GM18870 (cell line): ENCODE results near the gene GSN.

Source experiments
- ATAC-seq: cut with Tn5 transposase; IDR thresholded peaks from one replicate; pipeline ENCODE4 v1.9.1; 2021; ENCODE audit warnings: moderate library complexity; ENCODE audit not compliant: unreplicated experiment

The GSN gene

DNA sequence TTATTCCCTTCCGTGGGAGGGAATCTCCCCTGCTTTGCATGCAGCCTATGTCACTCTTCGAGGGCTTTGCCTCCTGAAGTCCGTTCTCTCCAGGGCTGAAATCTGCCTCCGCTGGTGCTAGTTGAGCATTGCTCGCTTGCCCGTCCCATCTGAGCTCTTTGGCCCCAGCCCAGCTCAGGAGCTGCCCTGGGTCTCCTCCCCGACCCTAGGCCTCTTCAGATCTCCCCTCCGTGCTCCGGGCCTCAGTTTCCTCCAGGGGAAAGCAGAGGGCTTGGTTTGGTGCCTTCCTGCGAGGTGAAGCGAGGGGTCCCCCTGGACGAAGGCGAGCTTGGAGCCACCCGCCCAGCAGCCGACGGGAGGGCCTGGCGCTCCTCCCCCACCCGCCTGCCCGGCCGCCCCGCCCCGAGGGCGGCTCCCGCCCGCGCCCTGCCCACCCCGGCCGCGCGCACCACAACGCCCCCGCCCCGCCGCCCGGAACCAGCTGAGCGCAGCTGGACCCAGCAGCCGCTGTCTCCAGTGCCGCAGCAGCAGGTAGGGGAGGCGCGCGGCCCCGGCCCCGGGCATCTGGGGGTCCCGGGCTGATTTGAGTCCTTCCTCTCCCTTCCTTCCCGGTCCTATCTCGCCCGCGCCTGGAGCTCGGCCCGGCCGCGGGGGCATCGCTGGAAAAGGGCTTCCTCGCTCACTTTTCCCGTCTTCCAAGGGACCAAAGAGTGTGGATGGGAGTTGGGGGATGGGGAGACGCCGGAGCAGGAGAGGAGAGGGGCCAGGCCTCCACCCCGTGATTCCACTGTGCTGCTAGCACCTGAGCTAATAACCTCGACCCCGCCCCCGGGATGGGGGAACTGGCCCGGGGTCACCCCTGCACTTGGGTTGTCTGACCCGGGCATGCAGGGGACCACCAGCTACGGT lies at the start of gene GSN:
GSN (plus strand) TSS at position 474 of the 909 bp plus-strand sequence. CDS start 33,810 bp downstream, outside the sequence.
- no peak for ATAC-seq

DNA sequence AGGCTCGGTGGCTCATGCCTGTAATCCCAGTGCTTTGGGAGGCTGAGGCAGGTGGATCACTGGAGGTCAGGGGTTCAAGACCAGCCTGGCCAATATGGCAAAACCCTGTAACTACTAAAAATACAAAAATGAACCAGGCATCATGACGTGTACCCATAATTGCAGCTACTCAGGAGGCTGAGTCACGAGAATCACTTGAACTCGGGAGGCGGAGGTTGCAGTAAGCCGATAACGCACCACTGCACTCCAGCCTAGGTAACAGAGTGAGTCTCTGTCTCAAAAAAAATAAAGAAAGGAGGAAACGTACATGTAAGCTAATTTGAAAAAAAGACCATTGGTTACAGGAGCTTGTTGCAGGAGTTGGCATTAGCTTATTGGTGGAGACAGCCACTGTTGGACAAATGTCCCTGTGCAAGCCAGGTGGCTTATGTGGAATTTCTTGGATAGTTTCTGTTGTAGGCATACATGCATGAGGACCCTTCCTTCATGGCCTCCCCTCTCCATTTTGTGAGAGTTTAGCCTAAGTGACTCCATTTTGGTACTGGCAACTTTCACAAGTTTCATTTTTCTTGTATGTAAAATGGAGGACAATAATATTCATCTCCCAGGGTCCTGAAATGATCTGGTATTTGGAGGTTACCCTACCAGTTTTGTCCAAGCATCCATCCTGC lies 49.5 kb upstream of the GSN start:
- ATAC-seq, result no peak

DNA sequence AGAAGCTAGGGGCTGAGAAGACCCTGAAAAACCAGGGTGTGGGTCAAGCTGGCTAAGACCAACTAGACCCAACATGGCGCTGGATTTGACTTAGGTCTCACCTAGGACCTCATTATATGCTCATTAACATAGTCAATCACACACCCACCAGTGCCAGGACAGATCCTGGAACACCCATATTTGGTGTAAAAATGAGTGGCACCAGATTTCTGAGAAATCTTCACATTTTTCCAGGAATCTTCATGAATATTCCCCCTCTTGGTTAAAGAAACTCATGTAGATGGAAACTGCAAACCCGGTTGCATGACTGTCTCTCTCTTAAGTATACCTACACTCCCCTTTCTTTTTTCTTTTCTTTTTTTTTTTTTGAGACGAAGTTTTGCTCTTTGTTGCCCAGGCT lies 48.4 kb upstream of the GSN start:
- no peak for ATAC-seq

DNA sequence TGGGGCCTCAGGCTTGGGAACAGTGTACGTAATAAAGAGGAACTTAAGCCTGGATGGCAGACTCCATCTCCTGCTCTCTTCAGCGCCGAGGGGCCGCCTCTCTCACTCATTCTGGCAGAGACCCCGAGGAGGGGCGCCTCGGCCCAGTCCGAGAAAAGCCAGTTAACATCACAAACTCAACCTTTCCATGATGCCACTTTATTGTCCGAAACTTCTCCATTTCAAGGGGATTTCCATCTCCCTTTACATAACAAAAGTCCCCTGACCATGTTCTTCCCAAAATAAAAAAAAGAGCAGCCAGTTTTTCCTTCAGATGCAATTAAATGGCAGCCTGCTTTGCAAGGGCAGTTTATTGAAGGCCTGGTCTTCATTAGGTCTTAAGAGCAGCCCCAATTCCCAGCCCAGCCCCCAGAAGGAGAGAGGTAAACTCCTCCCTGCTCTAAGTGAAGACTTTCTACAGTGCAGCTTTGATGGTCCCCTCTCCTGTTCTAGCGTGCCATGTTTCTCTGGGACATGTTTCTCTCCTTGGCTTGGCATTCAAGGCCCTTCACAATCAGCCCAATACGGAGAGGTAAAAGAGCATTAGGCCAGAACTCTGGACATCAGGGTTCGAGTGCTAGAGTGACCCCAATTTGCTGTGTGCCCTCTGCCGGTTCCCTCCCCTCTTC lies 46.8 kb upstream of the GSN start:
- no peak for ATAC-seq

DNA sequence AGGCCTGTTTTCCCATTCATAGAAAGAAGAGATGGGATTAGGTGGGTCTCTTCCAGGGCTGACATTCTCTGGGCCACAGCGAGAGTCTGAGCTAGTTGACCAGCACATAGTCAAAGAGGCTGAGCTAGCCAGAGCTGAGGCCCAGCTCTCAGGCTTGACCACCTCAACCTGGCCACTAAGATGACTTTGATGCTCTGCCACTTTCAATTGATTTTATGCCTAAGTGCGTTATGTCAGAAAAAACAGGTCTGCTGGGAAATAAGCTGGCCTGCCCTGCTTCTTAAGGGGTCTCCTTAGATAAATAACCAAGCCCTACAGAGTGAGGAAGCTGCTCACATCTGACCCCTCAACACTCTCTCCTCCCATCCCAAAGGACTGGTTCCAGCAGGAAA lies 46.3 kb upstream of the GSN start:
- ATAC-seq, result no peak

DNA sequence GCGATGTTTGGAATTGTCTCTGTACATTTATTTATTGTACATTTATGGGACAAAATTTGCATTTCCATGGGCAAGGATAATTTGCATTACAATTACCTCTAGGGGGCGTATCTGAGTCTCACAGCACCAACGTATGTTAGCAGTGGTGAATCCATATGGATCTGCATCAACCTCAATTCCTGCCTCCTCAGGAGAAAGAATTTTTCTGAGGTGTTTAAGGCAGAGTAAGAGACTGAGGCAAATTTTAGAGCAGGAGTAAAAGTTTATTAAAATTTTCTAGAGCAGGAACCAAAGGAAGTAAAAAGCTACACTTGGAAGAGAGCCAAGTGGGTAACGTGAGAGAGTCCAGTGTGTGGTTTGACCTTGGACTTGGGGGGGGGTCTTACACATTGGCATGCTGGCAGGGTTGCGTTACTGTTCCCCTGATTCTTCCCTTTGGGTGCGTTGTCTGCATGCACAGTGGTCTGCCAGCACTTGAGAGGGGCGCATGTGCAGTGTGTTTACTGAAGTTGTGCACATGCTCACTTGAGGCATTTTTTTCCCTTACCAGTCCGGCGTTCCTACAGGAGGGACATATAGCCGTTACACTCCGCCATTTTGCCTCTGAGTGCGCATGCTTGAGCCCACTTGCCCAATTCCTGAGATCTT lies 45.3 kb upstream of the GSN start:
- no peak for ATAC-seq

DNA sequence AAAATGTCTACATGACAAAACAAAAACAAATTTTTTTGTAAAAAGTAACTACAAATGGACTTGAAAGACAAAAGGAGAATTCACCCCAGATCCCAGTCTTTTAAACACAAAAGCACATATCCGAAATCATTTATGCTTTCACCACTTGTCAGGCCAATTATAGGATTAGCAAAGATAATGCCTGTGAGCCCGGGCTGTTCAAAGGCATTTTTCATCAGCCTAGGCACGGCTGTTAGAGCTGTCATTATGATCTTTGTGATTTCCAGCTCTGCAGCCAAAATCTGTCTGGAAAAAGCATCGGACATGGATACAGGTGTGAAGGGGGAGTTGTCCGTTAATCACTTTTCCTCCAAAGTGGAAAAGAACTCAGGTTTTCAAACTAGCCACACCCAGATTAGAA lies 42.7 kb upstream of the GSN start:
- ATAC-seq, result no peak

DNA sequence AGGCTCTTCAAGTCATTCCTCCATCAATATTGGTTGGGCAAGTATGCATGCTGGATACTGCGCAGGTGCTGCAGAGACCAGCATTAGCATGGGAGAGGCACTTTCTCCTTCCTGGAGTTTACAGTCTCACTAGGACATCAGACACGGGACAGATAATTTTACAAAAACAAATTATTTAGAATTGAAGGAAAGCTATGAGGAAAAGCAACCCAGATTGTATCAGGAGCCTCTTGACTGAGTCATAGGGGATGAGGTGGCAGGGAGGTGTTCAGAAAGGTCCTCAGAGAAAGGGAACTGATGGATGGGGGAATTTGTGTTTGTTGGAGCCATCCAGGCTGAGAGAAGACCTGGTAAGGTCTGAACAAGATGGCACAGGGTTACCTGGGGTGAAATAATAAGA lies 41.8 kb upstream of the GSN start:
- ATAC-seq, result no peak

GRCh38 chr9:121227862-121228261 lies 40.1 kb upstream of the GSN start:
- ATAC-seq, result no peak

GRCh38 chr9:121230256-121230655 lies 37.7 kb upstream of the GSN start:
- ATAC-seq, result no peak

DNA sequence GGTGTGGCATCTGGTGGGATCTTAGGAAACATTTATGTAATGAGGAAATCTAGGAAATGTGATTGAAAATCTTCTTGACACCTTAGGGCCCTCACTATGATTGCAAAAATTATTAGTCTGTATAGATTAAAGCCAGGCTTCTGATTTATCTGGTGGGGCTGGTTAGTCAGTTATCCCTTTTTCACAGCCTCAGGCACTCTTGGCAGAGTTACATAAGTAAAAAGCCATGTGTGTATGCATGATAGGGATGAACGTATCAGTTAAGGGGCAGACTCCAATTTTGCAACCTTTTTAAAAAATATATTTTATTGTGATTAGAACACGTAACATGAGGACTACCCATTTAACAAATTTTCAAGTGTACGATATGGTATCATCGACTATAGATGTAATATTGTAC lies 35.7 kb upstream of the GSN start:
- ATAC-seq, result no peak

GRCh38 chr9:121233906-121234831 lies 33.8 kb upstream of the GSN start:
- no peak for ATAC-seq

DNA sequence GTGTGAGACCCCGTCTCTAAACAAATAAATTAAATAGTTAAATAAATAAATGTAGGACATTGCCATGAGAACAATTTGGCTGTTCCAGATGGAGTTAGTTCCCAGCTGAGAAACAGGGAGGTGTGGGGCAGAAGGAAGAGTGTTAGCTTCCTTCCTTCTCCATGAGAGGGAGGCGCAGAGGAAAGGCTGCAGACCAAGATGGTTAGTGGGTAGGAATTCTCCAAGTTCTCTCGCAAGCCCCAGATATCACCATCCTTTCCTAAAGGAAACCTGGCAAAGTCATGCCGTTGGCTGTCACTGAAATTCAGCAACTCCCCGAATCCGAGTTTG lies 33.2 kb upstream of the GSN start:
- no peak for ATAC-seq

- ATAC-seq, result no peak
Observed at GRCh38 chr9:121235512-121235911, 32.5 kb upstream of the GSN start.

DNA sequence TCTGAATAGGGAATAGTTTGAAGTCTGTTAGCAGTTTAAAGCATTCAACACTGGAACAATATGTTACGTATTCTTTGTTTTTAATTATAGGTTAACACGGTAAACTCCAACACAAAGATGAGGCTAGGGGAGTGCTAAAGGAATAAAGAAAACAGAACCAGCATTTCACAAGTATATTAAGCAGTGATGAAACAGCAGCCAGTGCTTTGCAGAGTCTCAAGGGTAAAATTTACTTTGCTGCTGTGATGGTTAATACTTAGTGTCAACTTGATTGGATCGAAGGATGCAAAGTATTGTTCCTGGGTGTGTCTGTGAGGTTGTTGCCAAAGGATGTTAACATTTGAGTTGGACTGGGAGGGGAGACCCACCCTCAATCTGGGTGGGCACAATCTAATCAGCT lies 30.0 kb upstream of the GSN start:
- no peak for ATAC-seq

DNA sequence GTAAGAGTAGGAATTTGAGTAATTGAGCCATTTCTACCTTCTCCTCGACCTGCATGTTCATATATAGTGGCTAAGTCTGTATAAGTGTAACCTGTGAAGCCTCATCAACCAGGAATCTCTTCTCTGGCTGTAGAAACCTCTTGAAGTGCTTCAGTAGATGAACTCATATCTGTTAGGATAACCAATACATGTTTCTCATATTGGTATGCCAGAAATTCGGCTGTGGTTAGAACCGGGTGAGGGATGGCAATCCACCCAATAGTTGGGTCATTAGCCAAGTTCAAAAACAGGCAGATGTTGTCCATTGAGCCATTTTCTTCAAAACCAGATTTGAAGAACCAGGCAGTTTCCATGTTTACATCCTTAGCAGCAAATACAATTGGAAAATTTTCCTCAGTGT lies 28.9 kb upstream of the GSN start:
- no peak for ATAC-seq

DNA sequence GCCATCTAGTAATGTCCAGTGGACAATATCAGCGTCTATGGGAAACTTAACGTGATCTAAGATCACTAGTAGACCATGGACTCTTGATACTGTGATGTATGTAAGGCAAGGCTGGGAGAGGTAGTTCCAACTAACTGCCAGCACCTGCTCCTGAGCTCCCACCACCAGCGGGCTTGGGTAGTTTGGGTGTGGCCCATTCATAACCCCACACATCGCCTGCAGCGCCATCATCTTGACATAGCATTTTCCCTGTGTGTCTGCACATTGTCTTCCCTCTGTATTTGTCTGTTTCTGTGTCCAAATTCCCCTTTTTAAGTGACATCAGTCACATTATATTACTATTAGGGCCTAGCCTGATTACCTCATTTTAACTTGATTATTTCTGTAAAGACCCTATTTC lies 28.1 kb upstream of the GSN start:
- ATAC-seq, result no peak

- no peak for ATAC-seq
Observed at GRCh38 chr9:121240472-121241135, 27.4 kb upstream of the GSN start.

DNA sequence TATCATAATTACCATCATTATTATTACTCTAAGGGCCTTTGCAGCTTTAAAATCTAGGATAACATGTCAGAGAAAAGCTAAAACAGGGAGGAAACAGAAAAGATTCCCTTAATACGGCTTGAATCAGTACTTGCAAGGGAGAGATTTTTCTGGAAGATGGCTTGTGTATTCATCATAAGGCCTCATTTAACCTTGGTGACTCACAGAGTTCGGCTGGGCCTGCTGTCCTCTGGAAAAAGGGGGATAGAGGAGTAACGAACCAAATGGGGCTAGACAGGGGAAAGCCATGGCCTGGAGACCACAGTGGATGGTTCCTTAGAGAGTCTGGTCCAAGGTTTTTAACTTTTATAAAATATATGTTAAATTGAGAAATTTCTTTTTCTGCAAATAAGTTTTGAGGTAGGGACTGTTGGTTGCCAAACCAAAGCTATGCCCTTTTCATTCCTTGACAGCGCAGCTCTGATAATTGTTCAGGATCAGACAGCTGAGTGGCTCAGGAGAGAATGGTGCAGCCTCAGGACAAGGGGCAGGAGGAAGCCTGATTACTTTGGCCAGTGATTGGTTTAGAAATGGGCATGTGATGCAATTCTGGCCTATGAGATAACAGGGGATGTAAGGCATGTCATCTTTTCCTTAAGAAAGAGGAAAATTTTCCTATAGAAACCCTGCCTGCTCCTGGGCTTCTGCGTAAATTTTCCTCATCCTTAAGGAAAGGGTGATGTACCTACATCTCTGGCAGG lies 25.6 kb upstream of the GSN start:
- ATAC-seq, result no peak
